Keratinocyte (primary cell): ENCODE measurements around the gene PWWP2B.

Experiments used
- CTCF ChIP-seq, 3 experiments: IDR thresholded peaks in 1 of 3; conservative IDR thresholded peaks in 1 of 3; optimal IDR thresholded peaks in 1 of 3; 2 replicates in 2 of 3; 3 replicates in 1 of 3; pipeline versions ENCODE3 to v1.5.1; 2011; ENCODE audit warnings: low read length in 3 of 3, mild to moderate bottlenecking in 3 of 3, moderate library complexity in 2 of 3, control low read depth in 1 of 3, inconsistent platforms in 1 of 3; ENCODE audit not compliant: insufficient read depth in 2 of 3; ENCODE audit errors: extremely low read depth in 1 of 3
- EZH2 ChIP-seq: IDR thresholded peaks from one replicate; pipeline ENCODE4 v1.6.1; 2012; ENCODE audit warnings: inconsistent platforms, mild to moderate bottlenecking, low read length, moderate library complexity

GRCh38 chr10:132400041-132400546 is 3.1 kb downstream of the PWWP2B start:
- TF ChIP-seq CTCF (optimal IDR thresholded peaks at IDR 0.05 in 1 of 3, IDR thresholded peaks at IDR 0.05 in 1 of 3, conservative IDR thresholded peaks at IDR 0.05 in 1 of 3; ENCODE audit: extremely low read depth in 1 of 3, insufficient read depth in 2 of 3, low read length in 3 of 3) (peak in 1 of 3 experiments; percentile 12), EZH2 (no peak)
